Measurements from ENCODE around the gene STARD4. TPM values are rescaled to one million over a fixed set of nuclear protein-coding genes. Genes with fewer than 3 reads are reported as not detected.

Gene STARD4
- polyA plus RNA-seq, 1 of the 3 experiments (the other 2 are of a cell fraction): 10.0 TPM

DNA sequence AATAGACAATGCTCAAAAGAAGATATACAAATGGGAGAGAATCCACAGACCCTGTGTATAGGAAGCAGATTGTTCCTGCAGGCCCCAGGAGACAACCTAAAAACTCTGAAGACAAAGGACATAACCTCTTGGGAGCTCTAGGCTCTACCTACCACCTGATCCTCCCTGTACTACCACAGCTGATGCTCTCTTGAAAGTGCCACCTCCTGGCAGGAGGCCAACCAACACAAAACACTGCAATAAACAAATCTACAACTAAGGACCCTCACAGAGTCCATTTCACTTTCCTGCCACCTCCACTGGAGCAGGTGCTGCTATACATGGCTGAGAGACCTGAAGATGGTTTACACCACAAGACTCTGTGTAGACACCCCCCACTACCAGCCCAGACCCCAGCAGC lies 49.0 kb downstream of the STARD4 start:
- ChIA-PET POLR2A (no interaction called here), CTCF (interaction anchor here (1.4 to 4.8 kb wide), 2 partner anchors 14 to 77 kb away, joined by 3 to 23 read pairs; no protein-coding TSS in a partner anchor)
- H3K27ac ChIP-seq (ENCODE audit: low read depth in 2 of 2, low read length in 1 of 2): no peak overlapping the region; a peak in 1 of 4 replicates
- no peak overlapping the region for H3K4me2 ChIP-seq
- H3K4me3 ChIP-seq (ENCODE audit: low read depth in 2 of 2, low read length in 1 of 2): no peak overlapping the region
- H3K36me3 ChIP-seq (replicated peaks in 1 of 2; ENCODE audit: control insufficient read depth in 1 of 2, insufficient read depth in 2 of 2, low read length in 1 of 2): peaks cover 0 to 4% of the 10 kb centered on the region in 2 experiments
- no peaks in the 10 kb centered on the region for H3K79me2 ChIP-seq (ENCODE audit: insufficient read depth)
- TF ChIP-seq FOXM1 (IDR thresholded peaks at IDR 0.05; ENCODE audit: low read depth) (no peak), POLR2AphosphoS5 (IDR thresholded peaks at IDR 0.05; ENCODE audit: low read depth, low read length) (no peak), EZH2phosphoT487 (IDR thresholded peaks at IDR 0.05; ENCODE audit: borderline replicate concordance, low read depth) (no peak), MEF2A (IDR thresholded peaks at IDR 0.05; ENCODE audit: borderline replicate concordance, low read depth) (no peak), EP300 (IDR thresholded peaks at IDR 0.05; ENCODE audit: borderline replicate concordance in 1 of 2, low read depth in 1 of 2, low read length in 1 of 2) (no peak)
- TF ChIP-seq, protein P1, sequence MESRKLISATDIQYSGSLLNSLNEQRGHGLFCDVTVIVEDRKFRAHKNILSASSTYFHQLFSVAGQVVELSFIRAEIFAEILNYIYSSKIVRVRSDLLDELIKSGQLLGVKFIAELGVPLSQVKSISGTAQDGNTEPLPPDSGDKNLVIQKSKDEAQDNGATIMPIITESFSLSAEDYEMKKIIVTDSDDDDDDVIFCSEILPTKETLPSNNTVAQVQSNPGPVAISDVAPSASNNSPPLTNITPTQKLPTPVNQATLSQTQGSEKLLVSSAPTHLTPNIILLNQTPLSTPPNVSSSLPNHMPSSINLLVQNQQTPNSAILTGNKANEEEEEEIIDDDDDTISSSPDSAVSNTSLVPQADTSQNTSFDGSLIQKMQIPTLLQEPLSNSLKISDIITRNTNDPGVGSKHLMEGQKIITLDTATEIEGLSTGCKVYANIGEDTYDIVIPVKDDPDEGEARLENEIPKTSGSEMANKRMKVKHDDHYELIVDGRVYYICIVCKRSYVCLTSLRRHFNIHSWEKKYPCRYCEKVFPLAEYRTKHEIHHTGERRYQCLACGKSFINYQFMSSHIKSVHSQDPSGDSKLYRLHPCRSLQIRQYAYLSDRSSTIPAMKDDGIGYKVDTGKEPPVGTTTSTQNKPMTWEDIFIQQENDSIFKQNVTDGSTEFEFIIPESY (IDR thresholded peaks at IDR 0.05; ENCODE audit: borderline replicate concordance, low read depth): no peak
- TF ChIP-seq, protein P2, sequence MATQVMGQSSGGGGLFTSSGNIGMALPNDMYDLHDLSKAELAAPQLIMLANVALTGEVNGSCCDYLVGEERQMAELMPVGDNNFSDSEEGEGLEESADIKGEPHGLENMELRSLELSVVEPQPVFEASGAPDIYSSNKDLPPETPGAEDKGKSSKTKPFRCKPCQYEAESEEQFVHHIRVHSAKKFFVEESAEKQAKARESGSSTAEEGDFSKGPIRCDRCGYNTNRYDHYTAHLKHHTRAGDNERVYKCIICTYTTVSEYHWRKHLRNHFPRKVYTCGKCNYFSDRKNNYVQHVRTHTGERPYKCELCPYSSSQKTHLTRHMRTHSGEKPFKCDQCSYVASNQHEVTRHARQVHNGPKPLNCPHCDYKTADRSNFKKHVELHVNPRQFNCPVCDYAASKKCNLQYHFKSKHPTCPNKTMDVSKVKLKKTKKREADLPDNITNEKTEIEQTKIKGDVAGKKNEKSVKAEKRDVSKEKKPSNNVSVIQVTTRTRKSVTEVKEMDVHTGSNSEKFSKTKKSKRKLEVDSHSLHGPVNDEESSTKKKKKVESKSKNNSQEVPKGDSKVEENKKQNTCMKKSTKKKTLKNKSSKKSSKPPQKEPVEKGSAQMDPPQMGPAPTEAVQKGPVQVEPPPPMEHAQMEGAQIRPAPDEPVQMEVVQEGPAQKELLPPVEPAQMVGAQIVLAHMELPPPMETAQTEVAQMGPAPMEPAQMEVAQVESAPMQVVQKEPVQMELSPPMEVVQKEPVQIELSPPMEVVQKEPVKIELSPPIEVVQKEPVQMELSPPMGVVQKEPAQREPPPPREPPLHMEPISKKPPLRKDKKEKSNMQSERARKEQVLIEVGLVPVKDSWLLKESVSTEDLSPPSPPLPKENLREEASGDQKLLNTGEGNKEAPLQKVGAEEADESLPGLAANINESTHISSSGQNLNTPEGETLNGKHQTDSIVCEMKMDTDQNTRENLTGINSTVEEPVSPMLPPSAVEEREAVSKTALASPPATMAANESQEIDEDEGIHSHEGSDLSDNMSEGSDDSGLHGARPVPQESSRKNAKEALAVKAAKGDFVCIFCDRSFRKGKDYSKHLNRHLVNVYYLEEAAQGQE (IDR thresholded peaks at IDR 0.05; ENCODE audit: low read depth, low read length): no peak
- no peak overlapping the region for H2AFZ ChIP-seq (ENCODE audit: low read depth)
- no peaks in the 10 kb centered on the region for H3F3A ChIP-seq (replicated peaks; ENCODE audit: insufficient read depth)
- DNase-seq: no peak
- H3K9me2 ChIP-seq: no peaks in the 10 kb centered on the region
- H3K4me1 ChIP-seq (ENCODE audit: control insufficient read depth in 1 of 2, insufficient read depth in 2 of 2, low read depth in 1 of 2, low read length in 1 of 2): peaks cover 0 to 6% of the 10 kb centered on the region in 2 experiments; a peak in 2 of 4 replicates
- no peak overlapping the region for H3K9ac ChIP-seq
- H4K20me1 ChIP-seq (ENCODE audit: insufficient read depth): no peaks in the 10 kb centered on the region
- H3K27me3 ChIP-seq (ENCODE audit: insufficient read depth): no peaks in the 10 kb centered on the region
- H3K9me3 ChIP-seq: no peaks in the 10 kb centered on the region

DNA sequence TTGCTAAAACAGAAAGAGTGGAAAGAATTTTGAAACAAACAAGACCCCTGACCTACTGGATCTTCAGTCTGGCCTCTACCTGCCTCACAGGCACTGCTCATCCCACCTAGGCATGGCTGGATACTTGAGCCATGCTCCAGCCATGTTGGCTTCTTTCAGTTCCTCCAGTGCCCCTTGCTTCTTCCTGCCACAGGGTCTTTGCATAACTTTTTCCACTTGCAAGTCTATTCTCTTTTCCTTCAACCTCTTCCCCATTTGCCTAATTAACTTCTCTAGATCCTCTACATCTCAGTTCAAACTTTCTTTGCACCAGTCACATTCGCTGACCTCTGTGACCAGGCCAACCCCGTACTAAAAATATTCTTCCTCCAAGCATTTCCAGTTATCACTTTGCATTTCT lies 50.4 kb downstream of the STARD4 start:
- no peaks in the 10 kb centered on the region for H3F3A ChIP-seq (replicated peaks; ENCODE audit: insufficient read depth)
- WGBS (ENCODE audit: low lambda C conversion rate): 78% methylated on average over 2 of the region's 2 CpGs
- CTCF ChIA-PET: interaction anchor here (1.1 to 4.8 kb wide), 27 partner anchors 9 to 304 kb away, joined by 3 to 35 read pairs (median 5); partner anchors contain the start of genes CAMK4 and STARD4

More for the DNA sequence above, 50.4 kb downstream of the STARD4 start:
- POLR2A ChIA-PET: interaction anchor here (1.1 to 1.6 kb wide), 2 partner anchors 10 to 75 kb away, joined by 3 to 9 read pairs; no protein-coding TSS in a partner anchor
- Histone ChIP-seq H3K9me3 (no peaks in the 10 kb centered on the region), H3K4me2 (no peak overlapping the region), H3K4me3 (ENCODE audit: low read depth in 2 of 2, low read length in 1 of 2) (no peak overlapping the region), H3K4me1 (ENCODE audit: control insufficient read depth in 1 of 2, insufficient read depth in 2 of 2, low read depth in 1 of 2, low read length in 1 of 2) (peaks cover 0 to 6% of the 10 kb centered on the region in 2 experiments; a peak in 2 of 4 replicates), H3K79me2 (ENCODE audit: insufficient read depth) (no peaks in the 10 kb centered on the region), H2AFZ (ENCODE audit: low read depth) (no peak overlapping the region), H3K9ac (no peak overlapping the region), H4K20me1 (ENCODE audit: insufficient read depth) (no peaks in the 10 kb centered on the region), H3K27ac (ENCODE audit: low read depth in 2 of 2, low read length in 1 of 2) (peak overlapping the region in 1 of 2 experiments; percentile 81; a peak in 1 of 4 replicates), H3K36me3 (replicated peaks in 1 of 2; ENCODE audit: control insufficient read depth in 1 of 2, insufficient read depth in 2 of 2, low read length in 1 of 2) (peaks cover 0 to 4% of the 10 kb centered on the region in 2 experiments), H3K9me2 (no peaks in the 10 kb centered on the region), H3K27me3 (ENCODE audit: insufficient read depth) (no peaks in the 10 kb centered on the region)
- TF ChIP-seq, protein P3, sequence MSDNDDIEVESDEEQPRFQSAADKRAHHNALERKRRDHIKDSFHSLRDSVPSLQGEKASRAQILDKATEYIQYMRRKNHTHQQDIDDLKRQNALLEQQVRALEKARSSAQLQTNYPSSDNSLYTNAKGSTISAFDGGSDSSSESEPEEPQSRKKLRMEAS (IDR thresholded peaks at IDR 0.05; ENCODE audit: low read depth): no peak
- no peak for TF ChIP-seq FOXJ3 (CRISPR knock-in tag; IDR thresholded peaks at IDR 0.05)
- TF ChIP-seq, protein P4, sequence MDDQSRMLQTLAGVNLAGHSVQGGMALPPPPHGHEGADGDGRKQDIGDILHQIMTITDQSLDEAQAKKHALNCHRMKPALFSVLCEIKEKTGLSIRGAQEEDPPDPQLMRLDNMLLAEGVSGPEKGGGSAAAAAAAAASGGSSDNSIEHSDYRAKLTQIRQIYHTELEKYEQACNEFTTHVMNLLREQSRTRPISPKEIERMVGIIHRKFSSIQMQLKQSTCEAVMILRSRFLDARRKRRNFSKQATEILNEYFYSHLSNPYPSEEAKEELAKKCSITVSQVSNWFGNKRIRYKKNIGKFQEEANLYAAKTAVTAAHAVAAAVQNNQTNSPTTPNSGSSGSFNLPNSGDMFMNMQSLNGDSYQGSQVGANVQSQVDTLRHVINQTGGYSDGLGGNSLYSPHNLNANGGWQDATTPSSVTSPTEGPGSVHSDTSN (IDR thresholded peaks at IDR 0.05): no peak
- no peak for TF ChIP-seq YY1 (IDR thresholded peaks at IDR 0.05; ENCODE audit: low read depth)
- no peak for TF ChIP-seq JUND (IDR thresholded peaks at IDR 0.05)
- TF ChIP-seq, protein P5, sequence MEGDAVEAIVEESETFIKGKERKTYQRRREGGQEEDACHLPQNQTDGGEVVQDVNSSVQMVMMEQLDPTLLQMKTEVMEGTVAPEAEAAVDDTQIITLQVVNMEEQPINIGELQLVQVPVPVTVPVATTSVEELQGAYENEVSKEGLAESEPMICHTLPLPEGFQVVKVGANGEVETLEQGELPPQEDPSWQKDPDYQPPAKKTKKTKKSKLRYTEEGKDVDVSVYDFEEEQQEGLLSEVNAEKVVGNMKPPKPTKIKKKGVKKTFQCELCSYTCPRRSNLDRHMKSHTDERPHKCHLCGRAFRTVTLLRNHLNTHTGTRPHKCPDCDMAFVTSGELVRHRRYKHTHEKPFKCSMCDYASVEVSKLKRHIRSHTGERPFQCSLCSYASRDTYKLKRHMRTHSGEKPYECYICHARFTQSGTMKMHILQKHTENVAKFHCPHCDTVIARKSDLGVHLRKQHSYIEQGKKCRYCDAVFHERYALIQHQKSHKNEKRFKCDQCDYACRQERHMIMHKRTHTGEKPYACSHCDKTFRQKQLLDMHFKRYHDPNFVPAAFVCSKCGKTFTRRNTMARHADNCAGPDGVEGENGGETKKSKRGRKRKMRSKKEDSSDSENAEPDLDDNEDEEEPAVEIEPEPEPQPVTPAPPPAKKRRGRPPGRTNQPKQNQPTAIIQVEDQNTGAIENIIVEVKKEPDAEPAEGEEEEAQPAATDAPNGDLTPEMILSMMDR (IDR thresholded peaks at IDR 0.05): no peak
- no peak for TF ChIP-seq SIN3A (IDR thresholded peaks at IDR 0.05; ENCODE audit: borderline replicate concordance, low read depth, low read length)
- no peak for TF ChIP-seq TEAD4 (IDR thresholded peaks at IDR 0.05; ENCODE audit: borderline replicate concordance, insufficient read depth)
- TF ChIP-seq ELF1 (IDR thresholded peaks at IDR 0.05): no peak
- no peak for DNase-seq

All from SK-N-SH (cell line).